ENCODE results near the gene FHOD3.

DNA sequence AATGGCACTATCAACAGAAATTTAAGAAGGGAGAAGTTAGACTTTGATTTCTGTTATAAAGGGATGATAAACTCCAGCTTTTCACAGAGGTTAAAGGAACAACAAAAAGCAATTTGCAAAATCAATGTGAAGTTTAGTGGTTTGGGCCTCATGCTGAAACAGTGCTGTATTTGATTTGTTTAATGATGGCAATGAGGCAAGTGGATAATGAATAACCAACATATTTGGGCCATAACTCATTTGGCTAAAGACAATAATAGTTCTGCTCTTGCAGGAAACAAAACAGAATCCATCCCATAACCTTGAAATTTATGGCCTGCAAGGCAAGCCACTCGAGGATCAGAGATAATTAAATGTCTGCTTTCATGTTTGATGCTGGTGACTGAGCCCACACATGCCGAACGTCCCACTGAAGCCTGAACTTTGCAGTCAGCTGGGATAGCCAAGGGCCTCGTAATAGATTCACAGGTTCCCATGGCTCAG lies 474.8 kb downstream of the FHOD3 start:
- no peak for TF ChIP-seq NR2C1 (IDR thresholded peaks at IDR 0.05)
- no peak for TF ChIP-seq NR2C1 (tag; IDR thresholded peaks at IDR 0.05)
- no peak for TF ChIP-seq MXI1 (IDR thresholded peaks at IDR 0.05; ENCODE audit: low read depth, low read length)
- TF ChIP-seq, protein P1, sequence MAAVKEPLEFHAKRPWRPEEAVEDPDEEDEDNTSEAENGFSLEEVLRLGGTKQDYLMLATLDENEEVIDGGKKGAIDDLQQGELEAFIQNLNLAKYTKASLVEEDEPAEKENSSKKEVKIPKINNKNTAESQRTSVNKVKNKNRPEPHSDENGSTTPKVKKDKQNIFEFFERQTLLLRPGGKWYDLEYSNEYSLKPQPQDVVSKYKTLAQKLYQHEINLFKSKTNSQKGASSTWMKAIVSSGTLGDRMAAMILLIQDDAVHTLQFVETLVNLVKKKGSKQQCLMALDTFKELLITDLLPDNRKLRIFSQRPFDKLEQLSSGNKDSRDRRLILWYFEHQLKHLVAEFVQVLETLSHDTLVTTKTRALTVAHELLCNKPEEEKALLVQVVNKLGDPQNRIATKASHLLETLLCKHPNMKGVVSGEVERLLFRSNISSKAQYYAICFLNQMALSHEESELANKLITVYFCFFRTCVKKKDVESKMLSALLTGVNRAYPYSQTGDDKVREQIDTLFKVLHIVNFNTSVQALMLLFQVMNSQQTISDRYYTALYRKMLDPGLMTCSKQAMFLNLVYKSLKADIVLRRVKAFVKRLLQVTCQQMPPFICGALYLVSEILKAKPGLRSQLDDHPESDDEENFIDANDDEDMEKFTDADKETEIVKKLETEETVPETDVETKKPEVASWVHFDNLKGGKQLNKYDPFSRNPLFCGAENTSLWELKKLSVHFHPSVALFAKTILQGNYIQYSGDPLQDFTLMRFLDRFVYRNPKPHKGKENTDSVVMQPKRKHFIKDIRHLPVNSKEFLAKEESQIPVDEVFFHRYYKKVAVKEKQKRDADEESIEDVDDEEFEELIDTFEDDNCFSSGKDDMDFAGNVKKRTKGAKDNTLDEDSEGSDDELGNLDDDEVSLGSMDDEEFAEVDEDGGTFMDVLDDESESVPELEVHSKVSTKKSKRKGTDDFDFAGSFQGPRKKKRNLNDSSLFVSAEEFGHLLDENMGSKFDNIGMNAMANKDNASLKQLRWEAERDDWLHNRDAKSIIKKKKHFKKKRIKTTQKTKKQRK (IDR thresholded peaks at IDR 0.05; ENCODE audit: borderline replicate concordance, low read depth, low read length): no peak
- TF ChIP-seq, protein P2, sequence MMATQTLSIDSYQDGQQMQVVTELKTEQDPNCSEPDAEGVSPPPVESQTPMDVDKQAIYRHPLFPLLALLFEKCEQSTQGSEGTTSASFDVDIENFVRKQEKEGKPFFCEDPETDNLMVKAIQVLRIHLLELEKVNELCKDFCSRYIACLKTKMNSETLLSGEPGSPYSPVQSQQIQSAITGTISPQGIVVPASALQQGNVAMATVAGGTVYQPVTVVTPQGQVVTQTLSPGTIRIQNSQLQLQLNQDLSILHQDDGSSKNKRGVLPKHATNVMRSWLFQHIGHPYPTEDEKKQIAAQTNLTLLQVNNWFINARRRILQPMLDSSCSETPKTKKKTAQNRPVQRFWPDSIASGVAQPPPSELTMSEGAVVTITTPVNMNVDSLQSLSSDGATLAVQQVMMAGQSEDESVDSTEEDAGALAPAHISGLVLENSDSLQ (IDR thresholded peaks at IDR 0.05): no peak
- no peak for TF ChIP-seq BHLHE40 (IDR thresholded peaks at IDR 0.05; ENCODE audit: low read length)
- TF ChIP-seq LEF1 (IDR thresholded peaks at IDR 0.05): no peak
- no peak for TF ChIP-seq KDM1A (IDR thresholded peaks at IDR 0.05)

Measured in K562 (cell line).